ENCODE results near the gene VANGL1. TPM values are rescaled to one million over a fixed set of nuclear protein-coding genes. Genes with fewer than 3 reads are reported as not detected.

VANGL1 gene
- total RNA-seq, 2 donors from 2014 or later, result 12.3 to 16.2 TPM

- Histone ChIP-seq H3K4me3 (no peak overlapping the region), H3K27ac (no peak overlapping the region), H3K4me1 (replicated peaks) (peaks cover 8% of the 10 kb centered on the region), H3K9me3 (no peaks in the 10 kb centered on the region), H3K36me3 (no peaks in the 10 kb centered on the region), H3K27me3 (replicated peaks; ENCODE audit: insufficient read depth) (no peaks in the 10 kb centered on the region)
- TF ChIP-seq, protein P1, sequence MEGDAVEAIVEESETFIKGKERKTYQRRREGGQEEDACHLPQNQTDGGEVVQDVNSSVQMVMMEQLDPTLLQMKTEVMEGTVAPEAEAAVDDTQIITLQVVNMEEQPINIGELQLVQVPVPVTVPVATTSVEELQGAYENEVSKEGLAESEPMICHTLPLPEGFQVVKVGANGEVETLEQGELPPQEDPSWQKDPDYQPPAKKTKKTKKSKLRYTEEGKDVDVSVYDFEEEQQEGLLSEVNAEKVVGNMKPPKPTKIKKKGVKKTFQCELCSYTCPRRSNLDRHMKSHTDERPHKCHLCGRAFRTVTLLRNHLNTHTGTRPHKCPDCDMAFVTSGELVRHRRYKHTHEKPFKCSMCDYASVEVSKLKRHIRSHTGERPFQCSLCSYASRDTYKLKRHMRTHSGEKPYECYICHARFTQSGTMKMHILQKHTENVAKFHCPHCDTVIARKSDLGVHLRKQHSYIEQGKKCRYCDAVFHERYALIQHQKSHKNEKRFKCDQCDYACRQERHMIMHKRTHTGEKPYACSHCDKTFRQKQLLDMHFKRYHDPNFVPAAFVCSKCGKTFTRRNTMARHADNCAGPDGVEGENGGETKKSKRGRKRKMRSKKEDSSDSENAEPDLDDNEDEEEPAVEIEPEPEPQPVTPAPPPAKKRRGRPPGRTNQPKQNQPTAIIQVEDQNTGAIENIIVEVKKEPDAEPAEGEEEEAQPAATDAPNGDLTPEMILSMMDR (IDR thresholded peaks at IDR 0.05), result no peak
- no peak for TF ChIP-seq POLR2AphosphoS5 (IDR thresholded peaks at IDR 0.05)
- no peak for TF ChIP-seq POLR2A (IDR thresholded peaks at IDR 0.05)
- intact Hi-C loops (cut with DNase I), result loop anchor here (2.0 kb wide), 1 partner anchor 55 kb away; no protein-coding TSS in a partner anchor
- 72% methylated on average over 5 of the region's 5 CpGs for WGBS
- DNase-seq (ENCODE audit: low spot score), result no peak
Observed at GRCh38 chr1:115718011-115718754, 76.4 kb downstream of the VANGL1 start.

DNA sequence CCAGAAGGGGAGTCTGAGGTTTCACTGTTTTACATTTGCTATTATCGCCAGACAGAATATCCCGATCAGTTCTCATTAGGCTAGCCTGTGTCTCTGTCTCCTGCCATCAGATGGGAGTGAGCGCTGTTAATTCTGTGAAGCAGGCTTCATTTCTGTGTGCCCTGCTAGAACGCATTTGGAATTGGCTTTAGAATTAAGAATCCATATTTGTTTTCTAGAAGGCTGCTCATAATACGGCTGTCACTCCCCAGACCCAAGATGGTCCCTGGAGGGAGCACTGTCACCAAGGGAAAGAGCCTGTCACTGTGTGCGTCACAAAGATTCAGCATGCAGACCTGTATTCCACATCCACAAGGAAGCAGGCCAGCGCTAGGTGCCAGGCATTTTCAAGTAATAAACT lies 77.5 kb downstream of the VANGL1 start:
- TF ChIP-seq, protein P1 (IDR thresholded peaks at IDR 0.05), result no peak
- no peak for TF ChIP-seq POLR2AphosphoS5 (IDR thresholded peaks at IDR 0.05)
- no peak for TF ChIP-seq POLR2A (IDR thresholded peaks at IDR 0.05)
- H3K4me3 ChIP-seq, result no peak overlapping the region
- intact Hi-C loops (cut with DNase I), result loop anchor here (2.0 kb wide), 1 partner anchor 54 kb away; no protein-coding TSS in a partner anchor
- H3K27me3 ChIP-seq (replicated peaks; ENCODE audit: insufficient read depth), result no peaks in the 10 kb centered on the region
- H3K27ac ChIP-seq, result no peak overlapping the region
- DNase-seq (ENCODE audit: low spot score), result no peak
- no peaks in the 10 kb centered on the region for H3K9me3 ChIP-seq
- WGBS, result 92% methylated on average over 7 of the region's 7 CpGs
- H3K4me1 ChIP-seq (replicated peaks), result peaks cover 5% of the 10 kb centered on the region
- H3K36me3 ChIP-seq, result no peaks in the 10 kb centered on the region

GRCh38 chr1:115722221-115722620 lies 80.5 kb downstream of the VANGL1 start:
- TF ChIP-seq POLR2A (IDR thresholded peaks at IDR 0.05), result no peak
- no peak for TF ChIP-seq POLR2AphosphoS5 (IDR thresholded peaks at IDR 0.05)
- TF ChIP-seq, protein P1 (IDR thresholded peaks at IDR 0.05), result no peak
- H3K4me3 ChIP-seq, result no peak overlapping the region
- H3K9me3 ChIP-seq, result no peaks in the 10 kb centered on the region
- no peak for DNase-seq (ENCODE audit: low spot score)
- intact Hi-C loops (cut with DNase I), result no loop called here
- H3K27ac ChIP-seq, result no peak overlapping the region
- H3K27me3 ChIP-seq (replicated peaks; ENCODE audit: insufficient read depth), result no peaks in the 10 kb centered on the region
- WGBS, result 80% methylated on average over 1 of the region's 1 CpG
- H3K36me3 ChIP-seq, result no peaks in the 10 kb centered on the region
- H3K4me1 ChIP-seq (replicated peaks), result peaks cover 3% of the 10 kb centered on the region

DNA sequence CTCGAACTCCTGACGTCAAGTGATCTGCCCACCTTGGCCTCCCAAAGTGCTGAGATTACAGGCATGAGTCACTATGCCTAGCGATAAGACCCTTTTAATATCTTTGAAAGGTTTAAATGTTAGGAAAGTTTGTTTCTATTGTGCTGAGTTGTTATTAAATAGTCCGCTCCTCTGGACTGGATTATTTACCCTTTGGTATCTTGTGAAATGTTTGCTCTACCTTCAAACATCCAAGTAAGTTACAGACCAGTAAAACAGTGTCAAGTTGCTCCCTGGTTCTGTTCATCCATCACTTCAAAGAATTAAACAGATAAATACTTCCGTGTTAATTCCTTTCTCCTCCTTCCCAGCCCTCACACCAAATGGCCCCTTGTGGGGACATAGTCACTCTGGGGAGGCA lies 82.0 kb downstream of the VANGL1 start:
- intact Hi-C loops (cut with DNase I), result no loop called here
- no peaks in the 10 kb centered on the region for H3K27me3 ChIP-seq (replicated peaks; ENCODE audit: insufficient read depth)
- H3K4me1 ChIP-seq (replicated peaks), result peaks cover 3% of the 10 kb centered on the region
- WGBS, result 53% methylated on average over 5 of the region's 5 CpGs
- TF ChIP-seq POLR2A (IDR thresholded peaks at IDR 0.05) (no peak), POLR2AphosphoS5 (IDR thresholded peaks at IDR 0.05) (no peak)
- TF ChIP-seq, protein P1 (IDR thresholded peaks at IDR 0.05), result no peak
- no peak overlapping the region for H3K27ac ChIP-seq
- no peak for DNase-seq (ENCODE audit: low spot score)
- no peaks in the 10 kb centered on the region for H3K9me3 ChIP-seq
- H3K4me3 ChIP-seq, result no peak overlapping the region
- H3K36me3 ChIP-seq, result no peaks in the 10 kb centered on the region

DNA sequence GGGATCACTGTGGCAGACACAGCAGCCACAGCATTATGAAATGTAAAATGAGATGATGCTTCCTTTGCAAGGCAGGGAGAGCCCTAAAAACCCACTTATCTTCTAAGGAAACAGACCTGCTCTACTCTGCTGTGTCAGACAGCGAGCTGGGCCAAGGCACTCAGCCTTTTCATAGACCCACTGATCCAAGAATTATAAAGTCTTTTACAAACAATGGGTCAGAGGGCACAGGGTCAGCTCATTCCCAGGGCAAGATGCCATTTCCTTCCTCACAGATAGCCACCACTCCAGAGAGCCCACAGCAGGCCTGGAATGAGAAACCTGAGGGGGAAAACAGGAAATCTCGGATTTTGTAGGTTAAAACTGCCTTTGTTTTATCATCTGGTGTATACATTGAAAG lies 83.8 kb downstream of the VANGL1 start:
- H3K27me3 ChIP-seq (replicated peaks; ENCODE audit: insufficient read depth), result no peaks in the 10 kb centered on the region
- H3K4me3 ChIP-seq, result no peak overlapping the region
- no peaks in the 10 kb centered on the region for H3K9me3 ChIP-seq
- DNase-seq (ENCODE audit: low spot score), result no peak
- intact Hi-C loops (cut with DNase I), result no loop called here
- TF ChIP-seq, protein P1 (IDR thresholded peaks at IDR 0.05), result no peak
- TF ChIP-seq POLR2AphosphoS5 (IDR thresholded peaks at IDR 0.05), result no peak
- no peak for TF ChIP-seq POLR2A (IDR thresholded peaks at IDR 0.05)
- 85% methylated on average over 2 of the region's 2 CpGs for WGBS
- H3K36me3 ChIP-seq, result no peaks in the 10 kb centered on the region
- peaks cover 3% of the 10 kb centered on the region for H3K4me1 ChIP-seq (replicated peaks)
- no peak overlapping the region for H3K27ac ChIP-seq

All from prostate gland (tissue), 2 donors.